Right lobe of liver (tissue), 6 donors: ENCODE data around the gene SLC35B2. TPM values are rescaled to one million over a fixed set of nuclear protein-coding genes. Genes with fewer than 3 reads are reported as not detected.

Source experiments
- ATAC-seq, 4 donors: fragments of 200-7000 bp; cut with Tn5 transposase; one replicate each; pipeline ENCODE4 v1.9.1; 2020; ENCODE audit warnings: mild to moderate bottlenecking in 4 of 4, moderate library complexity in 4 of 4
- DNase-seq, 3 donors: peaks; one replicate each; pipeline ENCODE4 v3.0.0-alpha.2; 2020
- H3K27ac ChIP-seq, 3 donors: fragments of 200-600 bp; one replicate each; pipeline ENCODE4 v1.8.0; 2022
- H3K27me3 ChIP-seq, 2 donors: fragments of 200-600 bp; one replicate each; pipeline ENCODE4 v1.8.0; 2022
- H3K36me3 ChIP-seq, 4 donors: fragments of 200-600 bp; sonication (generic) in 1 of 4; one replicate each; pipeline versions ENCODE4 v1.5.1 to v1.8.0; 2017 to 2022; ENCODE audit warnings: control low read depth in 1 of 4
- H3K4me1 ChIP-seq, 4 donors: fragments of 200-600 bp; sonication (generic) in 1 of 4; one replicate each; pipeline versions ENCODE4 v1.5.1 to v1.8.0; 2017 to 2022; ENCODE audit warnings: control low read depth in 1 of 4
- H3K4me3 ChIP-seq, 3 donors: fragments of 200-600 bp; one replicate each; pipeline ENCODE4 v1.8.0; 2022
- H3K9me3 ChIP-seq, 4 donors: fragments of 200-600 bp; sonication (generic) in 1 of 4; one replicate each; pipeline versions ENCODE4 v1.5.1 to v1.8.0; 2017 to 2022; ENCODE audit warnings: control low read depth in 1 of 4
- POLR2A ChIP-seq: fragments of 450-650 bp; IDR thresholded peaks from one replicate; pipeline ENCODE4 v1.6.1; 2017; ENCODE audit warnings: antibody characterized with exemption, mild to moderate bottlenecking
- WGBS: methylation state at CpG from one replicate; pipeline ENCODE4 v1.1.6; 2018; ENCODE audit warnings: low coverage, low lambda C conversion rate; ENCODE audit not compliant: insufficient coverage; ENCODE audit errors: missing lambda C conversion rate; 5-methylcytosine and 5-hydroxymethylcytosine counted together
- intact Hi-C, 2 donors: fragments of 100-400 bp; cut with DNase I; formaldehyde crosslinking; loops; one replicate each; pipeline versions ENCODE4 v1.11.2 to v1.14.1; 2022
- total RNA-seq, 6 experiments: library from RNA; depleted of rRNA in 2 of 6; stranded (reverse); fragments of >200 nt in 2 of 6; fragmentation: NEBNext Ultra II Directional in 3 of 6; extraction: Animal tissue kit (Norgen Biotek cat#: 25700) in 3 of 6; gene quantifications; one replicate each; pipeline versions ENCODE4 v1.1.0 to v1.2.4, GENCODE V29; 2016 to 2023
- TF ChIP-seq, protein P1 (sequence below), 4 donors: fragments of 200-600 bp in 3 of 4; fragments of 450-650 bp in 1 of 4; IDR thresholded peaks; one replicate each; pipeline versions ENCODE4 v1.5.1 to v1.8.0; 2016 to 2022; ENCODE audit warnings: antibody characterized with exemption in 4 of 4, mild to moderate bottlenecking in 2 of 4
- donor health status: DM: no; HTN: yes; CAD: no.
- donor health status: DM: no; HTN: no; CAD: no.
- donor health status: DM: no; HTN: no; CAD: no.
- donor health status: DM: no; HTN: yes; CAD: no.
- donor health status: DM: no; HTN: yes; CAD: no.

The SLC35B2 gene
- total RNA-seq, 6 experiments from 2014 or later: 15.1 to 29.0 (median 20.9) TPM

DNA sequence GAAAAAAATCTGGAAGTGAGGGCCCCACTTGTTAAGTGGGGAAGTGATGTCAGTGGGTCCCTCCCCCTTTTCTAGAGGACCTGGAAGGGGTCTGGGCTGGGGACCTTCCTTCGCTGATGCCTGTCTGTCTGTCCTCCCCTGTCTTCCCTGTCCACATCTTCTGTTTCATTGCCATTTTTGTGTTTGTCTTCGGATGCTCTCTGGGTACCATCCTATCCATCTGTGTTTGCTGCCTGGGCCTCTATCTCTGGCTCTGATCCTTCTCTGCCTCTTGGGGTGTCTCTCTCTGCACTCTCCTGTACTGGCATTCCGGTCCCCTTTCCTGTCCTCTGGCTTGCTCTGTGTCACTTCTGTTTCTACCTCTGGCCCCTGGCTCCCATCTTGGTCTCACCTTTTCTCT is 15.2 kb upstream of the SLC35B2 start:
- H3K4me1 ChIP-seq: peaks cover 0 to 4% (median 0%) of the 10 kb centered on the region in 4 donors
- intact Hi-C loops: no loop called here
- H3K36me3 ChIP-seq: no peaks in the 10 kb centered on the region
- H3K4me3 ChIP-seq: no peak overlapping the region
- ATAC-seq: no peak
- no peak overlapping the region for H3K27ac ChIP-seq
- H3K27me3 ChIP-seq: peaks cover 0 to 9% of the 10 kb centered on the region in 2 donors
- no peak for TF ChIP-seq POLR2A
- TF ChIP-seq, protein P1, sequence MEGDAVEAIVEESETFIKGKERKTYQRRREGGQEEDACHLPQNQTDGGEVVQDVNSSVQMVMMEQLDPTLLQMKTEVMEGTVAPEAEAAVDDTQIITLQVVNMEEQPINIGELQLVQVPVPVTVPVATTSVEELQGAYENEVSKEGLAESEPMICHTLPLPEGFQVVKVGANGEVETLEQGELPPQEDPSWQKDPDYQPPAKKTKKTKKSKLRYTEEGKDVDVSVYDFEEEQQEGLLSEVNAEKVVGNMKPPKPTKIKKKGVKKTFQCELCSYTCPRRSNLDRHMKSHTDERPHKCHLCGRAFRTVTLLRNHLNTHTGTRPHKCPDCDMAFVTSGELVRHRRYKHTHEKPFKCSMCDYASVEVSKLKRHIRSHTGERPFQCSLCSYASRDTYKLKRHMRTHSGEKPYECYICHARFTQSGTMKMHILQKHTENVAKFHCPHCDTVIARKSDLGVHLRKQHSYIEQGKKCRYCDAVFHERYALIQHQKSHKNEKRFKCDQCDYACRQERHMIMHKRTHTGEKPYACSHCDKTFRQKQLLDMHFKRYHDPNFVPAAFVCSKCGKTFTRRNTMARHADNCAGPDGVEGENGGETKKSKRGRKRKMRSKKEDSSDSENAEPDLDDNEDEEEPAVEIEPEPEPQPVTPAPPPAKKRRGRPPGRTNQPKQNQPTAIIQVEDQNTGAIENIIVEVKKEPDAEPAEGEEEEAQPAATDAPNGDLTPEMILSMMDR (IDR thresholded peaks at IDR 0.05): no peak
- no peaks in the 10 kb centered on the region for H3K9me3 ChIP-seq
- DNase-seq: peak in 1 of 3 donors; percentile 7
- 76% methylated on average over 3 of the region's 3 CpGs for WGBS

DNA sequence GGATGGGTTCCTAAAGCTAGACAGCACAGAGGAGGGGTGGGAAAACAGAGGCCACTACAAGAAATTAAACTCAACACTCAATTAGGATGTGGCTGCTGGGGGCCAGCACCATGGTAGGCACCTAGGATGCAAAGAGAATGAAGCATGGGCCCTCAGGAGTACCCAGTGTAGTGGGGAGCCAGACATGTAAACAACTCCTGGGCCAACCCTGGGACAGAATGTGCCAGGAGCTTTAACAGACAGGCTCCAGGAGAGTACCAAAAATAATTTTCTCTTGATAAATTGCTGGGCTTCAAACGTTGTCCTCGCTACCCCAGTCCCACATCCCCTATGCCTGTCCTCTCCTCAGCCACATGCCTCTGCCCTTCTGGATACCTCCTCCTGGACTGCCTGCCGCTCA is 14.6 kb upstream of the SLC35B2 start:
- H3K4me3 ChIP-seq: no peak overlapping the region
- H3K27ac ChIP-seq: no peak overlapping the region
- peak in 1 of 3 donors; percentile 13 for DNase-seq
- TF ChIP-seq POLR2A: no peak
- TF ChIP-seq, protein P1 (IDR thresholded peaks at IDR 0.05): no peak
- peaks cover 0 to 9% of the 10 kb centered on the region in 2 donors for H3K27me3 ChIP-seq
- H3K4me1 ChIP-seq: peaks cover 0 to 4% (median 0%) of the 10 kb centered on the region in 4 donors
- ATAC-seq: no peak
- H3K9me3 ChIP-seq: no peaks in the 10 kb centered on the region
- no peaks in the 10 kb centered on the region for H3K36me3 ChIP-seq
- WGBS: 49% methylated on average over 2 of the region's 3 CpGs
- intact Hi-C loops: no loop called here

DNA sequence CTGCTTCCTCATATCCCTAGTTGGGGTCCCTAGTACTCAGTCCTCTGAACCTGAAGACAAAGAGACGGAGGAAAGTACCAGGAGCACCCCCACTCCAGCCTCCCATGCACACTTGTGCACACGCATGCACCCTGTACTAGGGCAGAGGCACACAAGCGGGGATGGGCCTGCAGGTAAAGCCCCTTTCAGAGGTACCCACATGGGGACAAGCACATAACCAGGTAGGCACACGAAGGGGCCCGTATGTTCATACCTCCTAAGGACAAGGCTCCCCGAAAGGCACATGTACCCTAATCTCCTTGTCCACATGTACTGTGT is 14.0 kb upstream of the SLC35B2 start:
- TF ChIP-seq, protein P1 (IDR thresholded peaks at IDR 0.05): no peak
- no peak for TF ChIP-seq POLR2A
- intact Hi-C loops: no loop called here
- no peak for ATAC-seq
- Histone ChIP-seq H3K27me3 (peaks cover 0 to 9% of the 10 kb centered on the region in 2 donors), H3K27ac (no peak overlapping the region), H3K4me3 (no peak overlapping the region), H3K4me1 (peaks cover 0 to 4% (median 0%) of the 10 kb centered on the region in 4 donors), H3K9me3 (no peaks in the 10 kb centered on the region), H3K36me3 (no peaks in the 10 kb centered on the region)
- 100% methylated on average over 1 of the region's 6 CpGs for WGBS
- DNase-seq: peak in 1 of 3 donors; percentile 40

DNA sequence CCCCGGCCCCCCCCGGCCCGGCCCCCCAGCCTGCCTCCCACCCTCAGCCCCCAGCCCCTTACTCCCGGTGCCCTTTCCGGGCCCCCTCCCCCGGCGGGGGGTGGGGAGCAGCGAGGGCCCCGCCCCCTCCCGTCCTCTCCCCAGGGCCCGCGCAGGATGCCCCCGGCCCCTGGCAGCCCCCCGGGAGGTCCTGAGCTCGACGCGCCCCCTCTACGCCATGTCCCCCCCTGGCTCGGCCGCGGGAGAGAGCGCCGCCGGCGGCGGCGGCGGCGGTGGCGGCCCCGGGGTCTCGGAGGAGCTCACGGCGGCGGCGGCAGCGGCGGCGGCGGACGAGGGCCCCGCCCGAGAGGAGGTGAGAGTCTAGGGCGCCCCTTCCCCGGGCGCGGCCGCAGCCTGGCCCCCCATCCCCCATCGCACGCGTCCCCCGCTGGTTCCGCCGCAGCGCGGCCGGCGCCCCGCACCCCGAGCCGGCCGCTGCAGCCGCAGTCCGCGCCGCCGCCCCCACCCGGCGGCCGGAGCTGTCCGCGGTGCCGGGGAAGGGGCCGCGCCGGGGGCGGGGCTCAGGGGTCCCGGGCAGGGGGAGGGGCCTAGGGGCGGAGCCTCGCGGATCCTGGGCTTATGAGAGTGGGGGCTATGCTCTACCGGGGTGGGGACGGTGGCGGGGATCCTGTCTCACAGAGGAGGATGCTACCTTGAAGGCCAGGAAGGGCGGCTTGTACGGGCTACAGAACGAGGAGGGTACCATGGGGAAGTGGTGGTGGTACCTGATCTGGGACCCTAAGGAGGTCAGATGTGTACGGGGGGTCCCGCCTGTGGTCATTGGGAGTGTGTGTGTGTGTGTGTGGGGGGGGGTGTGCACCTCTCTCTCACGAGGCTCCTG is 13.4 kb upstream of the SLC35B2 start:
- ATAC-seq: no peak
- Histone ChIP-seq H3K9me3 (no peaks in the 10 kb centered on the region), H3K27me3 (peaks cover 0 to 7% of the 10 kb centered on the region in 2 donors), H3K27ac (no peak overlapping the region), H3K4me3 (peak overlapping the region in 1 of 3 donors; percentile 27), H3K36me3 (no peaks in the 10 kb centered on the region), H3K4me1 (peaks cover 0 to 3% (median 0%) of the 10 kb centered on the region in 4 donors)
- intact Hi-C loops: no loop called here
- peak in 1 of 3 donors; percentile 44 for DNase-seq
- TF ChIP-seq, protein P1 (IDR thresholded peaks at IDR 0.05): no peak
- no peak for TF ChIP-seq POLR2A
- WGBS: 24% methylated on average over 5 of the region's 90 CpGs
